GM15510 (cell line): Measurements from ENCODE around the gene S100A7.

Experiments used
- POLR2A ChIP-seq: IDR thresholded peaks from 3 replicates; pipeline ENCODE4 v1.6.1; 2011; ENCODE audit warnings: borderline replicate concordance; ENCODE audit not compliant: insufficient read length; ENCODE audit errors: extremely low read depth

The S100A7 gene

GRCh38 chr1:153460551-153460950, at the start of gene S100A7:
Gene S100A7, minus strand, starts transcription at chr1:153460651. Its CDS starts 1,638 bp downstream, at chr1:153459013.
- no peak for TF ChIP-seq POLR2A

DNA sequence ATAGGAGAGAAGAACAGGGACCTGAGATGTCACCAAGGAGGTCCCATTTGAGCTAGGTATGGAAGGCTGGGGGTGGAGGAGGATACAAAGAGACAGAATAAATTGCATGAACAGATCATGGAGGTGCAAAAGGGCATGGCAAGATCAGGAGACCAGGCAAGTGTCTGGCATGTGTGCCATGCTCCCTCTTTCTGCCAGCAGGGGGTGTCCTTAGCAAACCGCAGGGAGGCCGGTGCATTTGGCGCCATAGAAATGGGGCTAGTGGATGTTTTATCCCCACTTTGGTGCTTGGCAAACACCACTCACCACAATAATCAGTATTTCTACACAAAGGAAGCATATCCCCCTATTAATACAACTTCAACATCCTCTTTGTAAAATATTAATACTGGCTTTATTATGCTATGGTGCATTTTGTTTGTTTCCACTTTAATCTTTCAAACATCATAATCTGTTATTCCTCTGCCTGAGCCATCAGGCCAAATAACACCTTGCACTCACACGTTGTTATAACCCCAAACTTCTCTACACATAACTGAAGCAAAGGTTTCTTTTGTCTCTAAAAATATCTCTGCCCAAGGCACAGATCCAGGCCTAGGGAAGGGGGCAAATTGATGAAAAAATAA, 49.4 kb upstream of the S100A7 start:
- TF ChIP-seq POLR2A, result no peak

DNA sequence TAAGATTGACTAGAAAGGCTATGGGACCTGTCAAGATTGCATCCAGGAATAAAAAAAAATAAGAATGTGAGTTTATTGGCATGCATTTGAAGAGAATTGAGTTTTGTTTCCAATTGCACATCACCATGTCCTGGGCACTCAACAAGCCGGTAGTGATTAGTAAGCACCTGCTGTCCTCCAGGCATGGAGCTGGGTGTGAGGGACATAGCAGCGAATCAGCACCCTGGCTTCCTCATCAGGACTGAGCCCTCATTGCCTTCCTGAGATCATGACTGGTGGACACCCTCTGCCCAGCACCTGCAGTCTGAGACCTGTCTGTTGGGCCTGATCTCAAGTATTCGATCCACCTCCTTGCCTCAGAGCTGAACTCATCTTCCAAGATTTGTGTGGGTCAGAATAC, 48.6 kb upstream of the S100A7 start:
- no peak for TF ChIP-seq POLR2A

DNA sequence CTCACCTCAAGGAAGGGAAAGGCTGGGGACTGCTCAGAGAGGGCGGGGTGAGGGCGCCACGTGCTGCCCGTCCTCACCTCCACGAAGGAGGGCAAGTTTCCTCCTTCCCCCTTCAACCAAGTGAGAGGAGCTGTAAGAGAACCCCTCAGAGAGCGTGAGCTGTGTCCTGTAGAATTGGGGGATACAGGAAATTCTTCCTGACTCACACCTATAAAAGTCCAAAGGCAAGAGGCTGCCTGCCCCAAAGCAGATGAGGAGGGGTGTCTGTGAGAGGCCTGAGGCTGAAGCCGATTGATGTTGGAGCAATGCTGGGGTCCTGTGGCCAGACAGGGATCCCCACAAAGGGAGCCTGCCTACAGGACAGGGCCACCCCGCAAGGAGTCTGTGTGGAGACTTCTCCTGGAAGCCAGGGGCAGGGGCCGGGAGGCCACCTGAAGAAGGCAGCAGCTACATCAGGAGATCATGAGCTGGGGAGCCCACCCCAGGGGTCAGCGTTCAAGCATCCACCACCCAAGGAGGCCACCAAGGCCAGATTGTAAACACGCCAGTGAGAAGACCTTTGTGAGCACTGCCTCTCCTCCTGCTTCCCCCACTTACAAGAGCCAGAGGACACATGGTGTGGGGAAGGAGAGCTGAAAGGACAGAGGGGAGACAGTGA, 47.6 kb upstream of the S100A7 start:
- TF ChIP-seq POLR2A, result no peak

- no peak for TF ChIP-seq POLR2A
Measured at GRCh38 chr1:153506831-153507413, 46.5 kb upstream of the S100A7 start.

- TF ChIP-seq POLR2A, result no peak
Measured at GRCh38 chr1:153506386-153506785, 45.9 kb upstream of the S100A7 start.

- TF ChIP-seq POLR2A, result no peak
Measured at GRCh38 chr1:153505576-153505975, 45.1 kb upstream of the S100A7 start.

DNA sequence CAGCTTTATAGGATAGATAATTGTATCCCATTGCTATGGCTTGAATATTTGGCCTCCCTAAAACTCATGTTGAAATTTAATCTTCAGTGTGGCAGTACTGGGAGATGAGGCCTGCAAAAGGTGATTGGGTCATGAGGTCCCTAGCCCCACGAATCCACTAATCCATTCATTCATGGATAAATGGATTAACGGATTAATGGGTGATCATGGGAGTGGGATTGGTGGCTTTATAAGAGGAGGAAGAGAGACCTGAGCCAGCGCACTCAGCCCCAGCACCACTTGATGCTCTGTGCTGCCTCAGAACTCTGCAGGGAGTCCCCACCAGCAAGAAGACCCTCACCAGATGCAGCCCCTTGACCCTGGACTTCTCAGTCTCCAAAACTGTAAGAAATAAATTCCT, 43.3 kb upstream of the S100A7 start:
- no peak for TF ChIP-seq POLR2A

DNA sequence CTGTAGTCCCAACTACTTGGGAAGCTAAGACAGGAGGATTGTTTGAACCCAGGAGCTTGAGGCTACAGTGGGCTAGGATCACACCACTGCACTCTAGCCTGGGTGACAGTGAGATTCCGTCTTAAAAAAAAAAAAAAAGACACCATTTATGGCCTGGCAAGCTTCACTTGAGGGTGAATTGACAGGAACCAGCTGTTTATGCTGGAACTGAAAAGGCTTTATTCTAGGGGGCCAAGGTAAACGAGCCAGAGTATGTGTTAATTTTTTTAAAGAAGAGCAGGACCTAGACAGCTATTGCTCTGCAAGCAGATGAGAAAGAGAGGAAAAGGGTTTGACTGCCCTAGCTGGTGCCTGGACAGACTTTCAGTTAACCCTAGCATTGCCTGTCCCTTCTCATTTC, 38.3 kb upstream of the S100A7 start:
- TF ChIP-seq POLR2A, result no peak

GRCh38 chr1:153495536-153495935, 35.1 kb upstream of the S100A7 start:
- no peak for TF ChIP-seq POLR2A

GRCh38 chr1:153494976-153495535, 34.6 kb upstream of the S100A7 start:
- TF ChIP-seq POLR2A, result no peak

DNA sequence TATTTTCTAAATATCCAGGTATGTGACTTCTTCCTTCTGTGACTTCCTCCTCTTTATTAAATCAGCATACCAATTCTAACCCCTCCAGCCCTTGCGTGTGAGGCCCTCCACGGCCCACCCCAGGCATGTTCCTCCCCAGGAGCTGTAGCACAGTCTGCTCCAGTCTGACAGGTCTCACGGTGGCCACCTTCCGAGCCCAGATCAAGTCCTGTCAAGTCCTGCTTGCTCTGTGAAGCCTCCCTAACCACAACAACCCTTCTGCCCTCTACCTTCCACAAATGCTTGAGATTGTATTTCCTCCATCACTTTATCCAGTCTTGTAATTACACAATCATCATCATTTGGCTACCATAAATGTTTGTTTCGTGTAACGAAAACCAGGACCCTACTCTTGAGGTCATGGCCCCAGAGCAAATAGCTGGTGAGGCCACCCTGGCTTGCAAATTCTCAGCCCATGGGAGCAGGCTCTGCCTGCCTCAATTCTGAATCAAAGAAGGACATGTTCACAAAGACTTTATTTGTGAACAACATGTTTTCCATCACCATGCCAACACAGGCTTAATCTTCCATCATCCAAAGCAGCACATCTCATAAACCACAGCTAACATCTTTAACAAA, 33.0 kb upstream of the S100A7 start:
- TF ChIP-seq POLR2A, result no peak

- TF ChIP-seq POLR2A, result no peak
Measured at GRCh38 chr1:153490272-153491051, 30.0 kb upstream of the S100A7 start.

DNA sequence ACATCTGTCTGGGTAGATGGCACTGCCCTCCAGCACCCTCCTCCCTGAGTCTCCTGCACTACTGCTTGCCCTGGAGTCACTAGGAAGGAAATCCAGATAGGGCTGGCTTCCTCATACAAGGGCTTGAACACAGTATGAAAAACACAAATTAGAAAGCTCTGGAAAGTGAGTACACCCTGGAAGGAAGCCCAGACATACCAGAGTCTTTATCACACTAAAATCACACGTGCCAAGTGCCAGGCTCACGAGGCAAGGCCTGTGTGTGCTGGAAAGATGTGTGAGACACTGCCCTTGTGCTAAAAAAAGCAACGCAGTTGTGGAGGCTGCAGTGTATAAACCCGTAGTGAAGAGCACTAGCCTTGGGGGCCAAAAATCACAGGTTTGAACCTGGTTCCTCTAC, 28.3 kb upstream of the S100A7 start:
- no peak for TF ChIP-seq POLR2A
